HG02870 (cell line): ENCODE data around the gene CPEB3.
A peak's percentile ranks its signal among the peaks of the same experiment; 100 is the strongest.

Experiments used
- ATAC-seq: cut with Tn5 transposase; IDR thresholded peaks from one replicate; pipeline ENCODE4 v1.9.1; 2021; ENCODE audit warnings: mild to moderate bottlenecking, moderate library complexity; ENCODE audit not compliant: unreplicated experiment

Gene CPEB3

GRCh38 chr10:92268748-92269147 is 22.1 kb downstream of the CPEB3 start:
- no peak for ATAC-seq

DNA sequence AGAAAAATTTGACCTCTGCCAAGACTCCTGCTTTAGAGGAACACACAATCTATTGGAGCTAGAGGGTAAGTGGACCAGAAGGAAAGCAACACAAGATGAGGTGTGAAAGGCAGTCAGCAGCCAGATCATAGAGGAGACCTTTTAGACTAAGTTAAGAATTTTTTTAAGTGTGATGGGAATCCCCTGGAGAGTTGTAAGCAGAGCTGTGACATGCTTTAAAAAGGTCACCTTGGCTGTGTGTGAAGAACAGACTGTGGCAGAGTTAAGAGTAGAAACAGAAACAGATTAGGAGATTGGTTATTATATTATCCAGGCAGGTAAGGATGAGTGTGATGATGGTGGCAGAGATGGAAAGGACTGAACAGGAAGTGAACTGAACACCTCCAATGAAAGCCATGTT is 23.5 kb downstream of the CPEB3 start:
- no peak for ATAC-seq

DNA sequence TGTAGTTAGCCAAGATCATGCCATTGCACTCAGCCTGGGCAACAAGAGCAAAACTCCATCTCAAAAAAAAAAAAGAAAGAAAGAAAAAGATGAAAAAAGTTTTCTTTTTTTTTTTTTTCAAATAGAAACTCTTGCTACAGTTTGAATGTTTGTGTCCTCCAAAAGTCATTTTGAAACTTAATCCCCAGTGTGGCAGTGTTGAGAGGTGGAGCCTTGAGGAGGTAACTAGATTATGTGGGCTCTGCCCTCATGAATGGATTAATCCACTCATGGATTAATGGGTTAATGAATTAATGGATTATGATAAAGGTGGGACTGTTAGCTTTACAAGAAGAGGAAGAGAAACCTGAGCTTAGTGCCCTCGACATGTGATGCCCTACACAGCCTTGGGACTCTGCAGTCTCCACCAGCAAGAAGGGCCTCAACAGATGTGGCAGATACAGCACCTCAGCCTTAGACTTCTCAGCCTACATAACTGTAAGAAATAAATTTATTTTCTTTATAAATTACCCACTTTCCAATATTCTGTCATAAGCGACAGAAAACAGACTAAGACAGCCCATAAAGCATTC is 25.1 kb downstream of the CPEB3 start:
- ATAC-seq: no peak

DNA sequence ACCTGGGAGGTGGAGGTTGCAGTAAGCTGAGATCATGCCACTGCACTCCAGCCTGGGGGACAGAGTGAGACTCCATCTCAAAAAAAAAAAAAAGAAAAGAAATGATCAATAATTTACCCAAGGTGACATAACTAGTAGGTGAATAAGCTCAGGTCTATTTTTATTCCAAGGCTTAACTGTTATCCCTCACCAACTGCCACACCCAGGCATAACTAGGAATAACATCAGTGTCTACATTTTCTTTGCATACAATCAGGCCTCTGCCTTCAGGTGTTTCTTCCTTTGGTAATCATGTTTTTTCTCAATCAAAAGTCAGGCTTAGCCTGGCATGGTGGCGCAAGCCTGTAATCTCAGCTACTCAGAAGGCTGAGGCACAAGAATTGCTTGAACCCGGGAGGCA is 26.6 kb downstream of the CPEB3 start:
- no peak for ATAC-seq

- no peak for ATAC-seq
Measured at GRCh38 chr10:92263396-92263795, 27.5 kb downstream of the CPEB3 start.

DNA sequence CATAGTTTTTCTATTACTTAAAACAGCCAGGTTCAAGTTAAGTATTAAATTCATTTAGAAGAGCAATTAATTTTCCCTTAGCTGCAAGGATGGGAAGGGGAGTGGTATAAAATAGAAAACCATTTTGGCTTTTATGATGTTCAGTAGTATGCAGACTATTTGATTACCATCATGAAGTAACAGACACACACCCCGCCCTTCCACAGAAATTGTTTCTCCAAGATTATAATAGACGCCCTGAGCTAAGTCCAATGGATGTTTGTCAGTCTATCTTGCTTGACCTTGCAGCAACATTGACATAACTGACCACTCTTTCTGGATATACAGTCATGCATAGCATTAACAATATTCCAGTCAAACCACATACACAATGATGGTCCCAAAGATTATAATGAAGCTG is 42.3 kb downstream of the CPEB3 start:
- ATAC-seq: no peak

- ATAC-seq: peak; percentile 68
Measured at GRCh38 chr10:92244796-92245195, 46.1 kb downstream of the CPEB3 start.

DNA sequence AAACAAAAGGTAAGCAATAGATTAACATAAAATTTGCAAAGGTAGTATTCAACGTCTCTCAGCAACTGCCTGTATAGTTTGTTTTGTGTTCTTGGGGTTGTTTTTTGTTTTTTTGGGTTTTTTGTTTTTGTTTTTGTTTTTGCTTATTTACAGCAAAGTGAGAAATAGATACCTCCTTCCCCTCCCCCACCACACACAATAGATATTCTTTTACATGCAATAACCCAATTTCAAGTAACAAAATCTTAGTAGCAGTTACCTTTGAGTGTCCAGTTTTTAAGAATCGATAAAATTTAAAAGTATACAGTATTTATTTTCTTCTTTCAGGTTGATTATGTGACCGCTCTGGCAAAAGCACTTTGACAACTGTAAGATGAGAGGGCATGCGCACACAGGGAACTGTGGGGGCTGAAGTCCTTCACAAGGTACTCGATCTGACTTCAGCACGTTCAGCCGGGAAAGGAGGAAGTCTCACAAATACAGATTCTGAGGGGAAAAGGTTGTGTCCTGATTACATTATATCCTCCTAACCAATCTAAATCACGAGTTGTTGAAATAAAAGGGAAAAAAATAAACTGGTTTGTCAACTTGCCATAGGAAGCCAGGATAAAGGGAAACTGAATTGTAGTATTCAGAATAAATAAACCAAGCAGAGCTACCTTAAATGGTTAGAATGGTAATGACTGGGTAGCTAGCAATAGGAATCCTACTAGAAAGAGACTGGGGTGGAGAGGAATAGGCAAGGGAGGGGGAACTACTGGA is 47.8 kb downstream of the CPEB3 start:
- ATAC-seq: peak; percentile 32

- no peak for ATAC-seq
Measured at GRCh38 chr10:92242380-92242779, 48.5 kb downstream of the CPEB3 start.

GRCh38 chr10:92241501-92241900 is 49.4 kb downstream of the CPEB3 start:
- ATAC-seq: no peak

GRCh38 chr10:92241158-92241500 is 49.7 kb downstream of the CPEB3 start:
- ATAC-seq: no peak

GRCh38 chr10:92240289-92241157 is 50.4 kb downstream of the CPEB3 start:
- ATAC-seq: no peak

DNA sequence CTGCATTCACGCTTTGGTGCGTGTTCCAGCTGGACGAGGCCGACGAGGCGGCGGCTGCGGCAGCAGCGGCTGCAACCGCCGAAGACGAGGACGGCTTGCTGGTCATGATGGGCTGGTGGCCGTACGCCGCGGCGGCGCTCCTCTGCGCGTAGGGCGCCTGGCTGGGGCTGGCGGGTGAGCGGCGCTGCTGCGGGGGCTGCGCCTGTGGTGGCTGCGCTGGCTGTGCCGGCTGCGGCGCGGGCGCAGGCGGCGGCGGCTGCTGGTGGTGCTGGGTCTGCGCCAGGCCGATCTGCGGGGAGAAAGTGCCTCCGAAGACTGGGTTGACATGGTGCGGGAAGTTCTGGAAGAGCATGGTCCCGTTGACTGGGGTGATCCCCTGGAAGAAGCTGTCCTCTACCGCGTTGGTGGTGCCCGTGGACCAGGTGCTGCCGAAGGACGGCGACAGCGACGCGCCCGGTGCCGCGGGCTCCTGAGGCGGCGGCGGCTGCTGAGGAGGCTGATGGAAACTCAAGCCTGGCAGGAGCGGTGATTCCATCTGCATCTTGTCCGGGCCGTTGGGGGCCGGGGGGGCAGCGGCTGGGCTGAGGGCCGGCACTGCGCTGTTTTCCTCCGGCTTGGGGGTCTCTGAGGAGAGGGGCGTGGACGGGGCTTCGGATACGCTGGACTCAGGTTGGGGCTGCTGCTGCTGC is 51.1 kb downstream of the CPEB3 start:
- no peak for ATAC-seq

DNA sequence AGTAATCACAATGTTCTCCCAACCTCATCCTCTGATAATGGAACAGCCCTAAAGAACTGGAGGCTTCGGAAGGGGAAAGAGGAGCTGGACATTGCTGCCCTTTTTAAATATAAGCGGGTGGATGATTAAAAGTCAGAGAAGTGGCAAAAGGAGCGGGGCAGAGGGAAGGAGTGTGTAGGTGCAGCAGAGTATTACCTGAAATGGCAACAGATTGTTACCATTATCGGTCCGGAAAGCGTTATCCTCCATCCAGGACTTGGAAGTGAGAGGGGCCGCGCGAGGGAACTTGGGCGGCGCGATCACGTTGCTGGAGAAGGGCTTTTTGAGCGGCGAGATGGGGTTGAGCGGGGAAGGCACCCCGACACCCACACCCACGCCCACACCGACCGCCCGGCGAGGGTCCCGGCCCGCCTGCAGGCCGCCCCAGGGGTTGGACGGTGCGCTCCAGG is 51.7 kb downstream of the CPEB3 start:
- no peak for ATAC-seq

- ATAC-seq: no peak
Measured at GRCh38 chr10:92238586-92239098, 52.2 kb downstream of the CPEB3 start.

DNA sequence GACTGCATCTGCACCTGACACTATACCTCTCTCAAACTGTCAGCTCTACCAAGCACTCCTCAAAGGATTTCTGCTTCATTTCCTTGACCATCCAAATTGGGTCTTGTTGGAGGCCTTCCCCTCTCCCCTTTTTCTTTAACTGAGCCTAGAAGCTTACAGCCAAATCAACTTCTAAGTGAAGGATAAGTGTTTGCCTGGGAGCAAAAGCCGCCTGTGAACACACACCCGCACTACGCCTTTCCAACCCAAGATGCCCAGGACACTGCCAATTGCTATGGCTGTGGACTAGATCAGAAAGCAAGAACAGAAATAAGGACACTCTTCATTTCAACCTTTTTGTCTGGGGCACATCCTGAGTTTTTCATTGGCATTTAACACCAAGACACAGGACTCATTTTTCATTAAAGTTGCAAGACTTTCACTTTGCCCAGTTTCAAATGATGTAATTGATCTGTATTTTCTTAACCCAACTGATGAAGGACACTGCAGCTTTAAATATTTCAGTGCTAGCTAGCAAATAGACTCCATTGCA is 52.8 kb downstream of the CPEB3 start:
- no peak for ATAC-seq

DNA sequence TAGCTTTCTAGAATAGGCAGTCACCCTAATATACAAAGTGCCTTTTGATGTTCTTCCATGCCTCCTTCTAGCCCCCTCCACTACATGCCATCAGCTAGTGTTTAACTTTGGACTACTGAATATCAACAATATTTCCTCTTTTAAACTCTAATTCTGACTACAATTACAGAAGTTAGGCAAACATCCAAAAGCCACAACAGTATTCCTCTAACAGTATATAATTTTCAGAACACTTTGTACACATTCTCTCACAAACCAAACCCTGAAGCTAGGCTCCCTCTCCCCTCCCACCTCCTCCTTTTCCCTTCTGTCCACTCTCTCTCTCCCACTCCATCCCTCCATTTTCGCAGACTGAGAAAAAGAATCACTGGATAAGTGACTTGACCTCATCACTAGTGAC is 59.7 kb downstream of the CPEB3 start:
- no peak for ATAC-seq

GRCh38 chr10:92222603-92223262 is 68.1 kb downstream of the CPEB3 start:
- no peak for ATAC-seq

DNA sequence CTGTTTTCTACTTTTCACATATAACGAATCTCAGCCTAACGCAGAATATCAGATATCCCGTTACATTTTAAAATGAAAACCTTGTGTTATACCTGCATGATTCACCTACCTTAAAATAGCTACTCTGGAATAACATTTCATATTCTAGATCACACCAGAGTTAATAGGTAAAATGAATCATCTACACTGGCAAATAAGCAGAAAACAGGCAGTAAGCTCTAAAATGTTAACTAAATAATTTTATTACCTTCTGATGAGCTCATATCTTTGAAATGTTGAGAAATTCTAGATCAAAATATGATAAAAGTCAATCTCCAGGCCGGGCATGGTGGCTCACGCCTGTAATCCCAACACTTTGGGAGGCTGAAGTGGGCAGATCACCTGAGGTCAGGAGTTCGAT is 71.3 kb downstream of the CPEB3 start:
- ATAC-seq: no peak

DNA sequence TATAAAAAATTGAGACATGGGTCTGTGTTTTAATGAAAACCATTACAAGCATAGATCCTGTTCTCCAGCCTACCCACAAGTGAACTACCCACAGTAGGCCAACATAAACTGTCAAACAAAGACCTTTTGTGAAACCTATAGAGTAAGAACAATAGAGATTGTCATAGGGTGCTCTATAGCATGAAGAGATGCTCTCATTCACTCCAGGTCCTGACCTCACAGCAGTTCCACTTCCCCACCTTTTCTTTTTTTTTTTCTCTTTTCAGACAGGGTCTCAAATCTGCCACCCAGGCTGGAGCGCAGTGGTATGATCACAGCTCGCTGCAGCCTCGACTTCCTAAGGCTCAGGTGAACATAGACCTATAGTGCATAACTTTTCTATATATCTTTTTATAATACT is 72.3 kb downstream of the CPEB3 start:
- no peak for ATAC-seq
